ENCODE measurements around the gene WDR35.

WDR35 gene

GRCh38 chr2:20008703-20009102 is 18.8 kb upstream of the WDR35 start:
- no peak for DNase-seq

- no peak for DNase-seq
Measured at GRCh38 chr2:20005891-20006470, 16.1 kb upstream of the WDR35 start.

GRCh38 chr2:20005067-20005627 is 15.2 kb upstream of the WDR35 start:
- no peak for DNase-seq

- no peak for DNase-seq
Measured at GRCh38 chr2:20001361-20001863, 11.5 kb upstream of the WDR35 start.

GRCh38 chr2:19993731-19994130 is 3.8 kb upstream of the WDR35 start:
- DNase-seq = no peak

- DNase-seq = no peak
Measured at GRCh38 chr2:19991895-19992294, 2.0 kb upstream of the WDR35 start.

GRCh38 chr2:19990416-19990728 is 467 bp upstream of the WDR35 start:
- no peak for DNase-seq

GRCh38 chr2:19989342-19989666 is 601 bp downstream of the WDR35 start:
- no peak for DNase-seq

GRCh38 chr2:19988600-19988999 is 1.3 kb downstream of the WDR35 start:
- DNase-seq = no peak

GRCh38 chr2:19987936-19988335 is 2.0 kb downstream of the WDR35 start:
- no peak for DNase-seq

- DNase-seq = no peak
Measured at GRCh38 chr2:19982268-19982667, 7.6 kb downstream of the WDR35 start.

- DNase-seq = no peak
Measured at GRCh38 chr2:19979932-19980331, 10.0 kb downstream of the WDR35 start.

- no peak for DNase-seq
Measured at GRCh38 chr2:19973466-19973865, 16.4 kb downstream of the WDR35 start.

GRCh38 chr2:19971691-19972090 is 18.2 kb downstream of the WDR35 start:
- DNase-seq = no peak

GRCh38 chr2:19963386-19963785 is 26.5 kb downstream of the WDR35 start:
- DNase-seq = no peak

- DNase-seq = no peak
Measured at GRCh38 chr2:19955544-19956422, 34.1 kb downstream of the WDR35 start.

GRCh38 chr2:19949071-19949470 is 40.8 kb downstream of the WDR35 start:
- no peak for DNase-seq

- DNase-seq = no peak
Measured at GRCh38 chr2:19947184-19947940, 42.5 kb downstream of the WDR35 start.

GRCh38 chr2:19944205-19944845 is 45.6 kb downstream of the WDR35 start:
- DNase-seq = no peak

GRCh38 chr2:19943189-19943588 is 46.7 kb downstream of the WDR35 start:
- DNase-seq = no peak

- no peak for DNase-seq
Measured at GRCh38 chr2:19942199-19942598, 47.7 kb downstream of the WDR35 start.

- DNase-seq = no peak
Measured at GRCh38 chr2:19937004-19937403, 52.9 kb downstream of the WDR35 start.

GRCh38 chr2:19936203-19936602 is 53.7 kb downstream of the WDR35 start:
- no peak for DNase-seq

All from NCI-H1092 (cell line).